ENCODE data around the gene MYCBP2.

The MYCBP2 gene

DNA sequence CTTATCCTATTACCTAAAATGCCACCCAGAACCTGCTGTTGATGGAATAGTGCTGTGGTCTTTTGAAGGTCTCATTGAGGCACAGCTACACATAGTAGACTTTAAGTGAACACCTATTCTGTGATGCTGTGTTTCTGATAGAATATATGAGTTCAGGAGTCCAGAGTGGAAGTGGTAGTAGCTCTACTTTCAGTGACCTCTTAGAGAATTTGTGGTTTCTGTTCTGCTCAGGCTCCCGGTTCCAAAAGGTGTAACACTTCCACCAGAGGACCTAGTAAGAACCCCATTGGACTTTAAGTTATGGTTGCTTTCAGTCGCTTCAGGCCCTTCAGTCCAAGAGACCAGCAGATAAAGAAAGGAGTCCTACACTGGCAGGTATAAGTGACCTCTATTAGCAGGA lies 11.4 kb upstream of the MYCBP2 start:
- no peak overlapping the region for H3K4me3 ChIP-seq (ENCODE audit: low read depth, low read length)
- TF ChIP-seq, protein P1, sequence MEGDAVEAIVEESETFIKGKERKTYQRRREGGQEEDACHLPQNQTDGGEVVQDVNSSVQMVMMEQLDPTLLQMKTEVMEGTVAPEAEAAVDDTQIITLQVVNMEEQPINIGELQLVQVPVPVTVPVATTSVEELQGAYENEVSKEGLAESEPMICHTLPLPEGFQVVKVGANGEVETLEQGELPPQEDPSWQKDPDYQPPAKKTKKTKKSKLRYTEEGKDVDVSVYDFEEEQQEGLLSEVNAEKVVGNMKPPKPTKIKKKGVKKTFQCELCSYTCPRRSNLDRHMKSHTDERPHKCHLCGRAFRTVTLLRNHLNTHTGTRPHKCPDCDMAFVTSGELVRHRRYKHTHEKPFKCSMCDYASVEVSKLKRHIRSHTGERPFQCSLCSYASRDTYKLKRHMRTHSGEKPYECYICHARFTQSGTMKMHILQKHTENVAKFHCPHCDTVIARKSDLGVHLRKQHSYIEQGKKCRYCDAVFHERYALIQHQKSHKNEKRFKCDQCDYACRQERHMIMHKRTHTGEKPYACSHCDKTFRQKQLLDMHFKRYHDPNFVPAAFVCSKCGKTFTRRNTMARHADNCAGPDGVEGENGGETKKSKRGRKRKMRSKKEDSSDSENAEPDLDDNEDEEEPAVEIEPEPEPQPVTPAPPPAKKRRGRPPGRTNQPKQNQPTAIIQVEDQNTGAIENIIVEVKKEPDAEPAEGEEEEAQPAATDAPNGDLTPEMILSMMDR (IDR thresholded peaks at IDR 0.05; ENCODE audit: low read depth, low read length): no peak

GRCh38 chr13:77337159-77337558 lies 10.3 kb upstream of the MYCBP2 start:
- TF ChIP-seq, protein P1 (IDR thresholded peaks at IDR 0.05; ENCODE audit: low read depth, low read length): no peak
- H3K4me3 ChIP-seq (ENCODE audit: low read depth, low read length): no peak overlapping the region

DNA sequence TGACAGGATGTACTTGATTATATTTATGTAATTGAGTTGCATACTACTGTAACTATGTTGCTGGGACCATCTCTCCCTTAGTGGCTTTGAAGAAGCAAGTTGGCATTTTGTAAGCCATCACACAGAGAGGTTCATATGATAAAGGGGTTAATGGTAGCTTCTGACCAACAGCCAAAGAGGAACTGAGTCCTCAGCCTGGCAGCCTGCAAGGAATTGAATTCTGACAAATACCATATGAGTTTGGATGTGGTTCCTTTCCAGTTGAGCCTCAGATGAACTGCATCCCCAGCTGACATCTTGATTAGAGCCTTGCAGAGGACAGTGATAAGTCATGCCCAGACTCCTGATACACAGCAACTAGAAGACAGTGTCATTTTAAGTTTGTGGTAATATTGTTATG lies 8.6 kb upstream of the MYCBP2 start:
- TF ChIP-seq, protein P1 (IDR thresholded peaks at IDR 0.05; ENCODE audit: low read depth, low read length): no peak
- H3K4me3 ChIP-seq (ENCODE audit: low read depth, low read length): no peak overlapping the region

- no peak overlapping the region for H3K4me3 ChIP-seq (ENCODE audit: low read depth, low read length)
- TF ChIP-seq, protein P1 (IDR thresholded peaks at IDR 0.05; ENCODE audit: low read depth, low read length): no peak
These were observed 6.7 kb upstream of the MYCBP2 start for GRCh38 chr13:77333594-77333993.

GRCh38 chr13:77331421-77331820 lies 4.5 kb upstream of the MYCBP2 start:
- H3K4me3 ChIP-seq (ENCODE audit: low read depth, low read length): no peak overlapping the region
- TF ChIP-seq, protein P1 (IDR thresholded peaks at IDR 0.05; ENCODE audit: low read depth, low read length): no peak

DNA sequence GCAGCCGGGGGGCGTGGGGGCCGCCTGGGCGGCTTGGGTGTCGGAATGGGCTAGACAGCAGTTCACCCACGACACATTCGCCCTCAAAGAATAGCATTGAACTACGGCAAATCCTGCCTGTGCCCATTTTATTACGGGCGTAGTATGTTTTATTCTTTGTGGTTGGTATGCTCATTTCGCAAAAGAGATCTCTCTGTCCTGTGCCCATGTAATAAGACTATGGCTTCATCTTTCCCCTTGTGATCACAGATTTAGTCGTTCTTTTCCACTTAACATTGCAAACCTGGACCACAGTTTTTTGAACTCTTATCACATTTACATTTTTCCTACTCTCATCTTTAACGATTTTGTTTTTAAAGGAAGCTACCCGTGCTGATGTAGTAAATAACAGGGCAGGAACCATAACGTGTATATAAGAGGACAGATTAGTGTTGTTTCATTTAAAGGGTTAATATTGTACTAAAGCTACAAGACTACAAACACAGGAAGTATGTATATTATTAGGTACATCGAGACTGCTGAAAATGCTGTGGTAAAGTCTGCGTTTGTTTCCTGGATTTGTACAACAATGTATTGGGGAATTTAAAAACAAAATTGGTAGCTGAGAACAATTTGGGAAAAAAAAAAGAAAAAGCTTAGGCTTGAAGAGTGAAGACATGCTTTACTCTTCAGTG lies 3.2 kb upstream of the MYCBP2 start:
- TF ChIP-seq, protein P1 (IDR thresholded peaks at IDR 0.05; ENCODE audit: low read depth, low read length): no peak

GRCh38 chr13:77329133-77329910 lies 2.4 kb upstream of the MYCBP2 start:
- TF ChIP-seq, protein P1 (IDR thresholded peaks at IDR 0.05; ENCODE audit: low read depth, low read length): no peak
- peak overlapping the region; percentile 73 for H3K4me3 ChIP-seq (ENCODE audit: low read depth, low read length)

More for the DNA sequence above, 3.2 kb upstream of the MYCBP2 start:
- H3K4me3 ChIP-seq (ENCODE audit: low read depth, low read length): peak overlapping the region; percentile 73

All from WI38 (cell line).